ENCODE results near the gene KCNQ1.

KCNQ1 gene

DNA sequence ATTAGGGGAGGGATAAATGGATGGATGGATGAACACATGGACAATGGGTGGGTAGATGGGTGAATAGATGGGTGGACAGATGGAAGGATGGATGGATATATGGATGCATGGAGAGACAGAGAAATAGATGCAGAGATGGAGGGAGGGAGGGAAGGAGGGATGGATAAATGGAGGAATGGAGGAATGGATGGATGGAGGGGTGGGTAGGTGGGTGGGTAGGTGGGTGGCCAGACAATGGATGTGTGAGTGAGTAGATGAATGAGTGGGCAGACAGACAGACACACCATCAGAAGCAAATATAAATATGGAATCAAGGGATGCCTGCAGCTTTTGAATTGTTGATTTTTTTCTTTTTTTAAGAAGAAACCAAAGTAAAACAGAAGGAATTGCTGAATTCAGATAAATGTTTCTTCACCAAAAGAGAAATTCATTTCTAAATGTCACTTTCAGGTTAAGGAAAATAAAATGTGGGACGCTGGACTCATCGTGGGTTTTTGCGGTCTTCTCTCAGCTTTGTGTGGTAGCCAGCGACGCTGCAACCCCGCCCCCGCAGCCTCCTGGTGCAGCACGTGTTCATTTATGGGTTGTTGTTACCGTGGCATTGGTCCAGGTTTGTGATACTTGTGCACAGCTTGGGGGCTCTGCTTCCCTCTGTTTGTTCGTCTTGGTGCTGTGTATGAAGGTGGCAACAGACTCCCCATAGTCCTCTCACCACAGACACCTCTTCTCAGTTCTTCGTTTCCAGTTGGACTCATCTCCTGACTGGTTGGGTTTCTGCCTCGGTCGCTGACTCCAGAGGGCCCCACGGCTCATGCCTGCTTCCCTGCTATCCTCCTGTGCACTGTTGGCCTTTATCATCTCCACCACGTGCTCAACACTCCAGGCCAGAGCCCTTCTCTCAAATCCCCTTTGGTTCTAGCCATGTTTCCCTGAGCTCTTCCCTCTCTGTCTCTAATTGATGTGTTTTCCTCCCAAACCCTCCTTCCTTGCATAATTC lies 364.3 kb downstream of the KCNQ1 start:
- DNase-seq (ENCODE audit: low spot score) = no peak

GRCh38 chr11:2809854-2810253 lies 365.0 kb downstream of the KCNQ1 start:
- DNase-seq (ENCODE audit: low spot score) = no peak

DNA sequence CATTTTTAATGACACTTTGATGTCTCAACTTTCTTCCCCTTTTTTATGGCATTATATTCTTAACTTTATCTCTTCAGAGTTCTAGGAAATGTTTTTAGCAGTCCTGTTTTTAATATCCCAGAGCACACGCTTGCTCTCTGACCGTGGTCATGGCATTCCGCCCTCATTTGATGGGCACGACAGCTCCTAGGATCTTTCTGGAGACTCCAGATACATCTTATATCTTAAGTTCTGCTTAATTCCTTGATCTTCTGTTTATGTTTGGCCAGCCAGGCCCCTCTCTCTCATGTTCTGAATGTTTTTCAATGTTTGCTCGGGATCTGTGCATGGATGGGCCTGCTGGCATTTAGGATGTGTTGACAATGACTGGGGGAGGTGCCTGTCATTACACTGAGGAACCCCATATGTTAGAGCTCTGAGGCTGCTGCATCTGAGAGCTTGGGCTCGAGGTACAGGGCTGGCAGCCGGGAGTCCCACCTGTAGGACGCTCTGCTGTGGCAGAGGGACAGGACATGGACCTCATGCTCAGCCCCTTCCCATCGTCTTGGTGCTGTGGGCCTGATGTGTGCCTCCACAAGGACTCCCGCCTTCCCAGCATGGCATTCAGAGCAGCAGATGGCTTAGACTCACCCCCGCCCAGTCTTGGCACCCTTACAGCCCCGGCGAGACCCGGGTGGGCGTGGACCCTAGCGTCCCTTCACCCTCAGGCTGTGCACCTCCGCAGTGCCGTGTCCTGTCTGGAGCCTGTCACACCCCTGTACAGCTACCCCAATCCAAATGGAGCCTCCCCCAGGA lies 365.8 kb downstream of the KCNQ1 start:
- no peak for DNase-seq (ENCODE audit: low spot score)

GRCh38 chr11:2811206-2812091 lies 366.6 kb downstream of the KCNQ1 start:
- DNase-seq (ENCODE audit: low spot score) = no peak

DNA sequence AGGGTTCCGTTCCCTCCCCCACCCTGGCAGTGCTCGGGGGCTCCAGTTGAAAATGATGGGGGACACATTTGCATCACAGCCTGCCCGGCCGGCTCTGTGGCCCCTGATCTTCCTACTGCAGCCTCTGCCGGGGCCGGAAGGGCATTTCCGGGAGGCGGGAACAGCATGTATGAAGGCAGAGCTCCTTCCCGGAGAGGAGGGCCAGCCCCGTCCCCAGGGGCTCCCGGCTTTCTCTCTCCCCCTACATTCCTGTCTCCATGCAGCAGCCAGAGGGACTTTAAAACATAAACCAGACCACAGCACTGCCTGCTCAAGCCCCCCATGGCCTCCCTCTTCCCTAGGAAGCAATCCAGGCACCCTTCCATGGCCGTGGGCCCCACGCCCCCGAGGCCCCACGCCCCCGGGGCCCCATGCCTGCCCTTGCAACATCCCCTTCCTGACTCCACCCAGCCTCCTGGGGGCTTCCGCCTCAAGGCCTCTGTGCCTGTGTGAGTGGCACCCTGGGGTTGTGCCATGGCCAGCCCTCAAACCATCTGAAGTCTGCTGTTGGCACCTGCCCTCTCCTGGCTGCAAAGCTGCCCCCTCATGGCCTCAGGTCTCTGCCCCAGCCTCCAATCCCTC lies 367.7 kb downstream of the KCNQ1 start:
- no peak for DNase-seq (ENCODE audit: low spot score)

DNA sequence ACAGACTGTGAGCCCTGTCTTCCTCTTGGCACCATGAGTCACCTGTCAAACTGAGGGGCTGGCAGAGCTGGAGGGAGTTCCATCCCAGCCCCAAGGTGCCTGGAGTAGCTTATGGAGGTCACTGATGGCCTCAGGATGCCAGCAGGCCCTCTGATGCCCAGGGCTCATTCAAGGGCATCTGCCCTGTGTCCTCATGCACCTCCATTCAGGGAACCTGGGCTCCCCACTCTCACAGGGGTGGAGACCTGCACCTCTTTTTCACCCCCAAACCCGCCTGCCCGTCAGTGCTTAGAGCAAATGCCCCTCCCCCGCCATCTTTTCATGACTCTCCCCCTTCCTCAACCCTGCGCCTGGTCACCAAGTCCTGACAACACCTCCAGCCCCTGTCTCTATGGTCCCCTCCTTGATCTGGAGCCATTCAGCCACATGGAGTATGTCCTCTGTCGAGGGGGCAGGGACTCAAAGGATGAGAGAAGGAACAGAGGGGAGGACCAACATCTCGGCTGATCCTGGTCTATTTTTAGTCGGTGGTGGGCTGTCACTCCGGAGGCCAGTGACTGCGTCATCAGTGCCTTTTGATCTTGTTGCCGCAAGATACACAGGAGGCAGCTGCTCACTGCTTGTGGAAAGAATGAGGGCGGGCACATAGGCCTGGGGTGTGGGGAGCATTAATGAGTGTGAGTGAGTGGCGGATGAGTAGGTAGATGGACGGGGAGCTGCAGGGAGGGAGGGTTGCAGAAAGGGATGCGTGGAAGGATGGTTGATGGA lies 368.5 kb downstream of the KCNQ1 start:
- DNase-seq (ENCODE audit: low spot score) = no peak

GRCh38 chr11:2813968-2814367 lies 369.2 kb downstream of the KCNQ1 start:
- DNase-seq (ENCODE audit: low spot score) = no peak

- no peak for DNase-seq (ENCODE audit: low spot score)
Measured at GRCh38 chr11:2814751-2815150, 369.9 kb downstream of the KCNQ1 start.

- no peak for DNase-seq (ENCODE audit: low spot score)
Measured at GRCh38 chr11:2815762-2816496, 371.1 kb downstream of the KCNQ1 start.

DNA sequence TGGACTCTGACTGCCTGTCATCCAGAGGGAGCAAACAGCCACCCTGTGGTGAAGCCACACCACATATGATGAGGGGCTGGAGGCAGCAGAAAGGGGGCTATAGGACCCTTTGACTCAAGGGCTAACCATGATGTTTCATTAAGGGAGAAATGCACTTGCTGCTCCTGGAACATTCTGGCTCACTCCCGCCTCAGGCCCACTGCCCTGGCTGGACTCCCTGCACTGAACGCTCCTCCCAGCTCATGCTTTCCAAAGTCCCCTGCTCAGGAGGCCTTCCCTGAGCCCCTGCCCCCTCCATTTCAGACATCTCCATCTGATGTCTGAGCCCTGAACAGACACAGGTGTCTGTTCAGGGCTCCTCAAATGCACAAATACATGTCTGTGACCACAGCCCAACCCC lies 371.7 kb downstream of the KCNQ1 start:
- DNase-seq (ENCODE audit: low spot score) = no peak

DNA sequence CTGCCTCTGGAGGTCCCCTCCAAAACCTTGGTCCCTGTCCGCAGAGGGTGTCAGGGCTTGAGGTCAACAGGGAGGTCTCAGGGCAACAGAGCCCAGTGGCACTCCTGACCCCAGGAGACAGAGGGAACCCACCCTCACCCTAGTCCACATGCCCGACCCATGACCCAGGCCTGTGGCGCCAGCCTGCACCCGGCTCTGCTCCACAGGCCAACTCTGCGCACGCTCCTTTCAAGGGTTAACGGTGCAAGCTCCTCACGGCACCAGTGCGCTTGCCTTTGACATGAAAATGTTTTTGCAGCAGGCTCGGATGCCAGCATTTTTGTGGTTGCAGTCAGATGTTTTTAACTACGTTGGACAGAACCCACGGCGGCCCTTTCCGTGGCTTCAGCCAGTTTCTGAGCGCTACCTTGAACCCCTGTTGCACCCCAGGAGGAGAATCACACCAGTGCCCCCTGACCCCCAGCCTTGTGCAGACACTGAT lies 372.2 kb downstream of the KCNQ1 start:
- DNase-seq (ENCODE audit: low spot score) = no peak

DNA sequence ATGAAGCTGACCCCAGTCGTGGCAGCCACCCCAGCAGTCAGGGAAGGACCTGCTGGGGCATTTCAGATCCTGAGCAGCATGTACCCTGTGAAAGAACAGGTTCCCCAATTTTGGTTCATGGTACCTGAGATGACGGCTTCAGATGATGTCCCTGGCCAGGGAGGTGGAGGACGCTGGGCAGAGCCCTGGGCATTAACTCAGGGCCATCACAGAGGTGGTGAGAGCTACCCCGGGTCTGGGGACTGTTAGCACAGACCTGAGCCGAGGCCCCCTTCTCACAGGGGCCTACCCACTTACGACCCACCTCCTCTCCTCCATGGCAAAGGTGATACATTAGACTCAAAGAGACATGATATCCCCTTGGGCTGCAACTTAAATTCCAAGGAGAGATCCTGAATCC lies 372.6 kb downstream of the KCNQ1 start:
- DNase-seq (ENCODE audit: low spot score) = no peak

- DNase-seq (ENCODE audit: low spot score) = no peak
Measured at GRCh38 chr11:2818021-2818420, 373.2 kb downstream of the KCNQ1 start.

- DNase-seq (ENCODE audit: low spot score) = no peak
Measured at GRCh38 chr11:2818503-2818902, 373.7 kb downstream of the KCNQ1 start.

- DNase-seq (ENCODE audit: low spot score) = no peak
Measured at GRCh38 chr11:2819316-2819715, 374.5 kb downstream of the KCNQ1 start.

GRCh38 chr11:2820976-2821375 lies 376.2 kb downstream of the KCNQ1 start:
- no peak for DNase-seq (ENCODE audit: low spot score)

GRCh38 chr11:2821891-2822290 lies 377.1 kb downstream of the KCNQ1 start:
- no peak for DNase-seq (ENCODE audit: low spot score)

DNA sequence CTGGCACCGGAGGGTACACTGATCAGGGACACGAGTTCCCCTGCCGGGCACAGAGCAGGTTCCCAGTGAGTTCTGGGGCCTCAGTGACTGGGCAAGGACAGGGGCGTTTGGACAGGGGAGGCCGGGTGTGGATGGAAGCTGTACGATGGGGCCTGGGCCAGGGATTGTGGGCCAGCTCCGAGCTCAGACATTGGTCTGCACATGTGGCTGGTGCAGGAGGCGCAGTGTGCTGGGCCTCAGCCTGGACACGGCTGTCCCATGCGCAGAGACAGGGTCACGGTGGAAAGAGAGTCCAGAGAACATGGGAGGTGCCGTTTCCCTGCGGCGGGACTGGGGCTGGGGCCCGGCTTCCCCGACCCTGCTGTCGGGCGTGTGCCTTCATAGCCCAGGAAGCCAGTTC lies 380.0 kb downstream of the KCNQ1 start:
- no peak for DNase-seq (ENCODE audit: low spot score)

GRCh38 chr11:2825261-2825888 lies 380.6 kb downstream of the KCNQ1 start:
- DNase-seq (ENCODE audit: low spot score) = no peak

All from D341Med (cell line).